OCI-LY1 (cell line): Measurements from ENCODE around the gene PRRT2.
A peak's percentile ranks its signal among the peaks of the same experiment; 100 is the strongest.

Experiments
- H2AFZ ChIP-seq: fragments of 200-600 bp; sonication (generic), shearing (Covaris generic); 2 replicates; pipeline ENCODE4 v1.6.0; 2014; ENCODE audit warnings: antibody characterized with exemption, mild to moderate bottlenecking, low read length
- H3F3A ChIP-seq: fragments of 200-600 bp; sonication (generic), shearing (Covaris generic); 2 replicates; pipeline ENCODE4 v1.6.0; 2014; ENCODE audit warnings: mild to moderate bottlenecking, antibody characterized with exemption, low read length, moderate library complexity; ENCODE audit not compliant: insufficient read depth
- H3K27ac ChIP-seq: fragments of 200-600 bp; sonication (generic); 2 replicates; pipeline ENCODE4 v1.5.1; 2014; ENCODE audit warnings: low read length, mixed run types, mild to moderate bottlenecking, low read depth; ENCODE audit not compliant: poor library complexity, severe bottlenecking
- H3K27me3 ChIP-seq: fragments of 200-600 bp; sonication (generic); 2 replicates; pipeline ENCODE4 v1.6.0; 2014; ENCODE audit warnings: antibody characterized with exemption, mild to moderate bottlenecking, low read length, moderate library complexity; ENCODE audit not compliant: insufficient read depth
- H3K36me3 ChIP-seq: fragments of 200-600 bp; sonication (generic); 2 replicates; pipeline ENCODE4 v1.6.1; 2014; ENCODE audit warnings: mild to moderate bottlenecking, antibody characterized with exemption, low read length, moderate library complexity, mixed read lengths; ENCODE audit not compliant: insufficient read depth
- H3K4me1 ChIP-seq: fragments of 200-600 bp; sonication (generic); 2 replicates; pipeline ENCODE4 v1.5.1; 2014; ENCODE audit warnings: mild to moderate bottlenecking, low read length, moderate library complexity; ENCODE audit not compliant: insufficient read depth, severe bottlenecking
- H3K4me2 ChIP-seq: fragments of 200-600 bp; sonication (generic), shearing (Covaris generic); 2 replicates; pipeline ENCODE4 v1.6.1; 2014; ENCODE audit warnings: low read length
- H3K4me3 ChIP-seq: fragments of 200-600 bp; sonication (generic); 2 replicates; pipeline ENCODE4 v1.5.1; 2014; ENCODE audit warnings: low read length, low read depth, mild to moderate bottlenecking, mixed read lengths; ENCODE audit not compliant: poor library complexity, severe bottlenecking
- H3K79me2 ChIP-seq: fragments of 200-600 bp; shearing (Covaris generic); 2 replicates; pipeline ENCODE4 v1.6.1; 2016; ENCODE audit warnings: mixed run types, low read length, mixed read lengths; ENCODE audit not compliant: insufficient read depth
- H3K9ac ChIP-seq: fragments of 200-600 bp; sonication (generic), shearing (Covaris generic); 2 replicates; pipeline ENCODE4 v1.6.1; 2014; ENCODE audit warnings: mild to moderate bottlenecking, low read length, mixed read lengths
- H3K9me2 ChIP-seq: fragments of 200-600 bp; sonication (generic), shearing (Covaris generic); 2 replicates; pipeline ENCODE4 v1.6.1; 2014; ENCODE audit warnings: low read depth, mild to moderate bottlenecking, low read length, mixed read lengths
- H3K9me3 ChIP-seq: fragments of 200-600 bp; shearing (Covaris generic); 2 replicates; pipeline ENCODE4 v1.6.1; 2014; ENCODE audit warnings: low read length, mixed read lengths
- H4K20me1 ChIP-seq: fragments of 200-600 bp; sonication (generic), shearing (Covaris generic); 2 replicates; pipeline ENCODE4 v1.6.0; 2016; ENCODE audit warnings: mild to moderate bottlenecking, low read length; ENCODE audit not compliant: insufficient read depth
- CTCF ChIP-seq: fragments of 200-600 bp; sonication (generic), shearing (Covaris generic); IDR thresholded peaks from 2 replicates; pipeline ENCODE4 v1.5.1; 2017; ENCODE audit warnings: mild to moderate bottlenecking, antibody characterized with exemption, low read length, moderate library complexity, mixed read lengths
- EZH2 ChIP-seq: fragments of 200-600 bp; sonication (generic), shearing (Covaris generic); IDR thresholded peaks from 2 replicates; pipeline ENCODE4 v1.8.0; 2017; ENCODE audit warnings: borderline replicate concordance, mixed run types, mild to moderate bottlenecking, antibody characterized with exemption, low read length, moderate library complexity, mixed read lengths

The PRRT2 gene

GRCh38 chr16:29811896-29812665 lies at the start of gene PRRT2:
TSS of gene PRRT2 (plus strand) at chr16:29812193. CDS start at chr16:29813055, 862 bp downstream.
- Histone ChIP-seq H3K9ac (peak within 1 kb of the TSS; percentile 7; the same call in 1 of the 2 replicates), H3K27ac (no peak within 1 kb of the TSS), H3F3A (no peaks in the 10 kb centered on the region), H3K4me2 (peak within 1 kb of the TSS; percentile 81), H4K20me1 (no peaks in the 10 kb centered on the region), H3K27me3 (no peaks in the 10 kb centered on the region), H3K79me2 (no peaks in the 10 kb centered on the region), H3K9me2 (no peaks in the 10 kb centered on the region), H3K4me3 (peak within 1 kb of the TSS; percentile 68), H2AFZ (no peak within 1 kb of the TSS), H3K4me1 (peaks cover 63% of the 10 kb centered on the region), H3K36me3 (peaks cover 36% of the 10 kb centered on the region), H3K9me3 (no peaks in the 10 kb centered on the region)
- TF ChIP-seq EZH2 (no peak), CTCF (no peak)

- H3K4me3 ChIP-seq: no peak overlapping the region
- H3K9me3 ChIP-seq: no peaks in the 10 kb centered on the region
- H3F3A ChIP-seq: no peaks in the 10 kb centered on the region
- H3K4me2 ChIP-seq: no peak overlapping the region
- no peak overlapping the region for H3K9ac ChIP-seq
- no peaks in the 10 kb centered on the region for H3K79me2 ChIP-seq
- no peaks in the 10 kb centered on the region for H3K36me3 ChIP-seq
- no peaks in the 10 kb centered on the region for H3K27me3 ChIP-seq
- H2AFZ ChIP-seq: no peak overlapping the region
- no peak for TF ChIP-seq EZH2
- no peaks in the 10 kb centered on the region for H3K9me2 ChIP-seq
- no peak overlapping the region for H3K27ac ChIP-seq
- no peaks in the 10 kb centered on the region for H4K20me1 ChIP-seq
- H3K4me1 ChIP-seq: no peaks in the 10 kb centered on the region
Observed at GRCh38 chr16:29763326-29763725, 48.7 kb upstream of the PRRT2 start.

GRCh38 chr16:29765167-29766032 lies 46.6 kb upstream of the PRRT2 start:
- H3F3A ChIP-seq: no peaks in the 10 kb centered on the region
- no peaks in the 10 kb centered on the region for H3K4me1 ChIP-seq
- no peaks in the 10 kb centered on the region for H3K27me3 ChIP-seq
- no peak overlapping the region for H3K4me3 ChIP-seq
- H3K9ac ChIP-seq: no peak overlapping the region
- no peaks in the 10 kb centered on the region for H3K9me3 ChIP-seq
- TF ChIP-seq EZH2 (no peak), CTCF (no peak)
- H3K36me3 ChIP-seq: no peaks in the 10 kb centered on the region
- H2AFZ ChIP-seq: no peak overlapping the region
- no peak overlapping the region for H3K4me2 ChIP-seq
- no peaks in the 10 kb centered on the region for H3K9me2 ChIP-seq
- H4K20me1 ChIP-seq: no peaks in the 10 kb centered on the region
- no peaks in the 10 kb centered on the region for H3K79me2 ChIP-seq
- no peak overlapping the region for H3K27ac ChIP-seq
